HG03354 (cell line): Measurements from ENCODE around the gene COL5A2.

Experiments used
- ATAC-seq: cut with Tn5 transposase; IDR thresholded peaks from one replicate; pipeline ENCODE4 v1.9.1; 2021; ENCODE audit warnings: mild to moderate bottlenecking; ENCODE audit not compliant: unreplicated experiment, poor library complexity, severe bottlenecking

The COL5A2 gene

DNA sequence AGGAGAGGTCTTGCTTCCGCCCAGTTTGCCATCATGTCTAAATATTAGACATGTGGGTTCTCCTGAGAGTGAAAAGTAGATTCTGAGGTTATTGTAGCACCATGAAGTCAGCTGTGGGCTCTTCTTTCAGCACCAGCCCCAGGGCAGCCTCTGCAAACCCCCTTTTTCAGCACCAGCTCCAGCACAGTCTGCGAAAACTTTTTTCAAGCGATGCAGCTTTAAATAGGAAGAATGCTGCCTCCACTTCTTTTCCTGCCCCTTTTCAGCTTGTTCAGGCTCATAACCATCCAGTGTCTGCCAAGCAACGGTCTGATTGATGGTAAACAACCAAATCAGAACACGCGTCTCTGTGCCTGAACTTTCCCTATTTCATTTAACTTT lies at the start of gene COL5A2:
Gene COL5A2 (minus strand): TSS at position 192 of the 381 bp plus-strand sequence. CDS start 157 bp downstream, at position 35.
- no peak for ATAC-seq

DNA sequence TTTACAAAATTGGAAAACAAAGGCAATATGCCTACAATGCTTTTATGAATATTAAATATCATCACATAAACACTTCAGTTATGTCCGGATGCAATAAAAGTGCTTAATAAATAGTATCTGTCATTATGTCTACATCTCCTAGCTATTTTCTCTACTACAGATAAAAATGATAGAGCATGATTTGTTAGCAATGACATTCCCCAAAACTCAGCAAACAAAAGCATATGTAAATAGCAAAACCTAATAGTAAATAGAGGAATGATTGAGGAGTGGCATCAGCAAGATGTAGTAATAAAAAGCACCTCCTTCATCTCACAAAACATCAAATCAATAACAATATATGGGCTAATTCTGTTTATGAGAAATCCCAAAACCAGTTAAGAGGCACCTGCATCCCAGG lies 46.5 kb upstream of the COL5A2 start:
- ATAC-seq: no peak

DNA sequence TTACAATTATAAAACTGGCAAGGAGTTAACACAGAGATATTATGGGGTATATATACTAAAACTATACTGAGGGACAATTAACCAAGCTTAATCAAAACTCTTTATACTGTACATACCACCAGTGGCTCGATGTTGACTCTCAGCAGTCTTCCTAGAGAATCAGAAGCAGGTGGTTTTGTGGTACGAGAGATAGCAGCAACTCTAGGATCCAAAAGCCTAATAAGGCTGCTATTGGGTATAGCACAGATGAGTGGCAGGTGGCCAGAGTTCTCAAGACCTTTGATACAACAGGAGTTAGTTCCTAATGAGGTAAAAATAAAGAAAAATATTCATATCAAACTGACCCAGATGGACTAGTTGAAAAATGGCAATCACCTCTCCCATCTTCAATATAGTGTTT lies 45.5 kb upstream of the COL5A2 start:
- ATAC-seq: no peak

DNA sequence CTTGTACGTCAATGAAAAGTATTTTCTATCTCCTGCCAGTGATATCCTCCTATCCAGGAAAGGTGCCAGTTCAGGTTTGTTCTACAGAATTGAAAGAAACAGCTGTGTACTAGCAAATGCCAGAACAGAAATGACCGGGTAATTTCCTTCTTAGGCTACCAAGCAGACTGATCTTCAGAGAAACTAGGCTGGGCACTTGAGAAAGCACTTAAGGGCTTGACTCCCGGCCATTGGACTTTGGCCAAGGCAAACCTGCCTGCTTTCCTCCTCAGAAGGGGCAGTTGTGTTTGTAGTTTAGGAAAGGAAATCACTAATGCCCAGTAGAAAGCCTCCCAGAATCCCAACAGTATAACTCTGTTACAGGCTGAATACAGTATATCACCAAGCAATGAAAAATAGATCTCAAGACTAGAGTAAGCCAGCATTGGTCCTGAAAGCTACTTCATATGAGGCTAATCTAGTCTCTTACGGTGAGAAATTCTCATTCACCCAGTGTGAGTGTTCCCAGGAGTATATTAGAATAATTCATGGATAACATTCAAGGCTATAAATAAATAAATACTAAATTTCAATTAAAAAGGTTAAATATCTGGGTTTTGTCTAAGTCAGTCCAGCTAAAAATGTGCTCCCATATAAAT lies 43.0 kb upstream of the COL5A2 start:
- ATAC-seq: no peak

DNA sequence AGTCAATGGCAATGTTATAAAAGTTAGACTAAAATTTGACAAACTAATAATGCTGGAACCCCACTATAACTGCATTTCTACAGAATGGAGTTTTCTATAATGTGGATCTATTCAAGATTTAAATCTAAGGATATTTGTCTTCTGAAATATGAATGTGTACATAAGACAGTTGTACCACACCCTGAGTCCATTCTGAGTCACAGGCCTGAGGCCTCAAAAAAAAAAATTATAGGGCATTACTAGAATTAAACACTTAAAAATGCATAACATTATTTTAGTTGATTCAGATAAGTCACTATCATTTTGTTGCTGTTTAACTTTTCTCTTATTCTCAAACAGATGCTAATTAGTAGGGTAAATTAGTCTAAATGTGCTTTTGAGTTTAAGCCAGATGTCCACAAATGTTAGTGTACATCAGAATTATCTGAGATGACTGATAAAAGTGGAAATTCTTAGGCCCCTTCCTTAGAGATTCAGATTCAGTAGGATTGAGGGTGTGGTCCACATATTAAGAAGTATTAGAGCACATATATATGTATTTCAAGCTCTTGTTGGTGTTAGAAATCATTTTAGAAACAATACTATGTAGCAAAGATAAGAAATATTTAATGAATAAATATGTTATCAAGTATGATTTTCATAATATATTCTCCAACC lies 42.4 kb upstream of the COL5A2 start:
- ATAC-seq: no peak

DNA sequence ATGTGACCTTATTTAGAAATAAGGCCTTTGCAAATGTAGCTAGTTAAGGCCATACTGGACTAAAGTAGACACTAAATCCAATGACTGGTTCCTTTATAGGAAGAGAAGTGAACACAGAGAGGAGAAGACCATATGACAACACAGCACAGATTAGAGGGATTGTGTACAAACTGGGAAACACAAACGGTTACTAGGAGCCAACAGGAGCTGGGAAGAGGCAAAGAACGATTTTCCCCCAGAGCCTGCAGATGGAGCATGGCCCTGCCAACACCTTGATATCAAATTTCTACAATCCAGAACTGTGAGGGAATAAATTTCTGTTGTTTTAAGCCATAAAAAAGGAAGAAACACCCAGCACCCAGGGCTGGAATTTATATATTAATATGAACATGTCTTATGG lies 38.7 kb upstream of the COL5A2 start:
- ATAC-seq: no peak

DNA sequence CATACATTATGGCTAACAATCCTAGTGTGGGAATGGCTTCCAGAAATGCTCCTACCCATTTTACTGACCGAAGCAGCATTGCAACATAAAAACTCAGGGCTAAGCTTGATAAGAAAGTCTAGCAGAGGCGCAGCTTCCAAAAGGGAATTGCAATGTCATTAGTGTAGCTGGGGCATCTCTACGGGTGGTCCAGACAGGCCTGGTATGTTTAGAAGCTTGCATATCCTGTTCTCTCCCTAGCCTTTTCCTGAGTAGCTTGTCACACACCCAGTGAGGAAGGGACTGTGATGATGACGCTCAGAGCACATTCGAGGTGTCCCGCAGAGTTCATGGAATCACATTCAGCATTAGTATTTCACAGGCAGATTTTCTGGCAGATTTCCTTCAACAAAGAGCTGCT lies 38.0 kb upstream of the COL5A2 start:
- no peak for ATAC-seq

DNA sequence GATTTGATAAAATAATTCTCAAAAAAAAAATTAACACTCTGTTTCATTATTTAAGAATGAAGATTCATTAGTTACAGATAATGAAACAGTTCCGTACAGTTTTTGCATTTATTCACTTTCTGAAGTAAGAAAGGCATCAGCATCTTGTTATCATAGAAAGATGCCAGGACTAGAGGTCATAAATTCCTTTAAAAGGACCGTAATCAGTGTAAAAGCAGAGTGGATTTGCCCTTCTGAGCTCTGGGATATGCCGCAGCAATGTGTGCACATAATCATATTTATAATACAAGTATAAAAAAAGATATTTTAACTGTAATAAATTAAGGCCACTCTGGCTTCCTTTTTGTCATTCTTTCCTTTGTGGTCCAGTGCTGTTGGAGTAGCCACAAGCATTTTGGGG lies 37.5 kb upstream of the COL5A2 start:
- ATAC-seq: no peak

DNA sequence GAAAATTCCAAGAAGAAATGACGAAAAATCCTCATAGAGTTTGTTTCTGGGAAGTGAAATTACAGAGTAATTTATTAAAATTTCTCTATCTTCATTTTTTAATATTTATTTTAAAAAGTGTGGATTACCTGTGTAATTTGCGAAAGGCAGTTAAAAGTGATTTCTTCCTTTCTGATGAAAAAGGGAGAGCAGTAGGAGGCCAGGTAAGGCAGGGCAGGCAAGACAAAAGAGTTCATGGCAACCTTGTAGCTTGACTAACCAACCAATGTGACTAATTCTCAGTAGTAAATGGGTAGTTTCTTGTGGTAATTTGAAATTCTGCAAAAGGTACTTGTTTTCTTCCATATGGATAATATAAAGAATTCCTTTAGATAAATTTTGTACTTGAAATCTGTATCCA lies 34.9 kb upstream of the COL5A2 start:
- ATAC-seq: no peak

DNA sequence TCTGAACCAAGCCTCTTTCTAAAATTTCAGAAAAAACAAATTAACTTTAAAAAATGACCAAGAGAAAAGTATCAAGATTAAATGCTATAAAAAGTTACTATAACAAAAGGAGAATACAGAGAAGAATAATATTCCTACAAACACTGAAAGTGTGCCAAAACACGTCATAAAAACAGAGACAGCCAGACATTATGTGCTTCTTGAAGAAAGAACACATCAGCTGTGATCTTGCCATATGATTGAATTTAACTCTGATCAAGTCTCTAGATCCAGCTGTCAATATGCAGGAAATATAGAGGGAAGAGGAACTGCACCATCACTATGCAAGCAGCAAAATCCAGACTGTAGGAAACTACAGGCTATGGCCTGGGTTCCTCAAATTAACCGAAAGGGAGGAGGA lies 33.7 kb upstream of the COL5A2 start:
- ATAC-seq: no peak

DNA sequence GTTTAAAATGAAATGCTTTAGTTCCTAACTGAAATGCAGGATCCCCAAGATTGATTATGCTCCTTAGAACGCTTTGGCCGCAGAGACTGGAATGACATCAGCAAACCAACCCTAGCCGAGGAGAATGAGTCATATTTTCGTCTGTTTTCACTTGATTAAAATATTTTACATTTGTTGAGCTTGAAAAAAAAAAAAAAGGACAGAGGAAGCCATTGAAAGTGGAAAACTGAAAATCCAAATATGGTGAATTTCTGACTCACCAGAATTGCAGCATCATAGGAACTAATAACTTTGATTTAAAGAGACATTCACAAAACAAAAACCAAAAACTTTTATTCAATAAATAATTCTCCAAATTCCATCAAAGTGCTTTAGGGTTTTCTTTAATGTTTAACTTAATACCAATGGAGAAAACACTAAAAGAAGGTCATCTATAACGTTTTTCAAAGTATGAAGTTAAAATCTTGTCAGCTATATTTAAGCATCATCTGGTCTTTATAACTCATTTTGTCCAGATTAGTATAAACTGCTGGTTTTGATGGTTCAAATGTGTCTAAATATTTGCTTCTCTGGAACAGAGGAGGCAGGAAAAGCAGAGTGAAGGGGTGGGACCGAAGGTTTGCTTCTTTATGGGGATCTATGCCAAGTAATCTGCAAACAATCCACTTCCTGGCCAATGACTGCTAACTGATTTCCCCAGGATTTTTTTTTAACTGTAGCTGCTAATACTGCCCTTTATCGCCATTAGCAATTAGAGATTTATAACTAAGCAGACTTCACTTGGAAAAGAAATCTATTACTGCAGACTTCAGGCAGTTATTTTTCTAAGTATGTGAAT lies 30.9 kb upstream of the COL5A2 start:
- no peak for ATAC-seq

DNA sequence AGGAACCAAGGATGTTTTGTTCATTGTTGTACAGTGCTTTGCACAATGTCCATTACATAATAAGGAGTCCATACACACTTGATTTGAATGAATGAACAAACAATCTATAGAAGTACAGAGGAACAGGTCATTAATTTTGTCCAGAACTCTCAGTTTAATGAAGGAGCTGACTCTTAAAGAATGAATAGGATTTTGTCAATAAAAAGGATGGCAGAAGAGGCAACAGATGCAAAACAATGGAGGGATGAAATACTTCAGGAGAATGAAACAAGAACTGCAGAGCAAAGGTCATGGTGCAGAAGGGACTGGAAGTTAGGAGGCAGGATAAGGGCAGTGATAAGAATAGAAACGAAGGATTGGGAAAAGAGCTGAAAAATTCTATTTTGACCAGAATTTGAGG lies 28.7 kb upstream of the COL5A2 start:
- ATAC-seq: no peak

DNA sequence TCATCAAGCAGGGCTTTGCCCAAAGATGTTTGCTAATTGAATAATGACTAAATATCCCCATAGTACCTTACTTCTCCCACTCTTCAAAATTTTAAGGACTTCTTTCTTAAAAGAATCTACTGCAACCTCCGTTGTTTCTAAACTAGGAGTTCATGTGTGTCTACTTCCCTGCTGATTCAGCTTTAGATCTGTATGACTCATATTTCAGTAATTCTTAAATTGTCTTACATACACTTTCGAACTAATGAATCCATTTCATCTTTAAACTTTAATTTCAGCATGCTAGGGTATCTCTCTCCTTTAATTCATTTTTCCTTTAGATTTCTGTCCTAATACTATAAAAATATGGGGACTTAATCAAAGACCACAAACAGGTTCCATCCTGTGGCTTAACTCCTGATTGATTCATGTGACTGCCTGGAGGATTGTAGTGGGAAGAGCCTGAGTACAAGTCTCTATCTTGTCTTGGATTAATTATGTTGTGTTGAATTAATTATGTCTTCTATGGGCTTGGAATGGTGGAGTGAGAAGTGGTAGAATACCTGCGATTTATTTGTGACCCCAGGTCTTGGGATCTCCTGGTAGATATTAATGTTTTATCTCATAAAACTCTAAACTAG lies 24.9 kb upstream of the COL5A2 start:
- ATAC-seq: no peak

DNA sequence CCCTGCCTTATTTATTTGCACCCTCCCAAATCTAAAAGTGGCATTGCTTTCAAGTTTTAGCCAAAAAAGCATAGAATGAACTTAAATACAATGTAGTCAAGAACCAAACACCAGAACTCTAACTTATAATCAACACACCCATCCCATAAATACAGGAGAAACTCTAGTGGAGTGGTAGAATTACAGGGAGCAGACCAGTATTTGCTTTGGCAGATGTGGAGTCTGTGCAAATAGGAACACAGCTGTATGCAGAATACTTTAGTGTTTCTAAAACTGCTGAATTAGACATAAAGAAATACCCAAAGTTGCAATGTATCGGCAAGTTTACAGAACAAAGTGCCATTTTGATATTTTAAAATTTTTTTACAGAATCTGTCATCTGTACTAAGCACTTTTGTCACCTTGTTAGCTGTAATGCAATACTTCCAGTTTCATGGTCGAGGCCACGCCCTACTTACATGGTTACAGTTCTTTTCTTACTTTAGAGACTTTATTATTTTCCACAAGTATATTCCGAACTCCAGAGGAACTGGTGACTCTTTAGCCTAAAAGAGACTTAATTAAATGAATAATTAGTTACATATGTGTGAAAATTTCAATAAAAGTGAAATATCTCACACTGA lies 23.7 kb upstream of the COL5A2 start:
- ATAC-seq: no peak

DNA sequence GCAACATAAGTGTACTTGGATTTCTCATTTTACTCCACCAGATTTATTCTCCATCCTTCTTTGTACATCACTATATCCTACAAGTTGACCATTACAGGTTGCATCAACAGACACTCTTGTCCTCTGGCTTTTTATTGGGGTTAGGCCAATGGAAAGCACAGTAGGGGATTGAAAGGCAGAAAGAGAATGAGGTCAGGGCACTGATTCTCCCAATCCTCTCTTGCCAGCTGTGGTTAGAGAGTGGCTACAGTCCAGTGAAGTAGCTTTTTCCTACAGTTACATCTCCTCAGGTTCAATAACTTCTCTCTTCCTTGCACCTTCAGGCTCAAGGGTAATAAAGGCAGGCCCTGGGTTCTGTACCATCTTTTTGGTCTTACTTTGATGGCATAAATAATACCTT lies 20.2 kb upstream of the COL5A2 start:
- no peak for ATAC-seq

DNA sequence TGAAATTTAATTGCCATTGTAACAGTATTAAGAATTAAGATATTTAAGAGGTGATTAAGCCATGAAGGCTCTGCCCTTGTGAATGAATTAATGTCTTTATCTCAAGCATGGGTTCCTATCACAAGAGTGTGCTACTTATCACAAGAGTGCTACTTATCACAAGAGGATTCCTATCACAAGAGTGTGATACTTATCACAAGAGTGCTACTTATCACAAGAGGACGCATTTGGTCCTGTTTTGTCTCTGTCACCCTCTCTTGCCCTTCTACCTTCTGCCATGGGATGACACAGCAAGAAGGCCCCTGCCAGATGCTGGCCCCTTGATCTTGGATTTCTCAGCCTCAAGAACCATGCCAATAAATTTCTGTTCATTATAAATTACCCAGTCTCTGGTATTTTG lies 13.2 kb upstream of the COL5A2 start:
- ATAC-seq: no peak

DNA sequence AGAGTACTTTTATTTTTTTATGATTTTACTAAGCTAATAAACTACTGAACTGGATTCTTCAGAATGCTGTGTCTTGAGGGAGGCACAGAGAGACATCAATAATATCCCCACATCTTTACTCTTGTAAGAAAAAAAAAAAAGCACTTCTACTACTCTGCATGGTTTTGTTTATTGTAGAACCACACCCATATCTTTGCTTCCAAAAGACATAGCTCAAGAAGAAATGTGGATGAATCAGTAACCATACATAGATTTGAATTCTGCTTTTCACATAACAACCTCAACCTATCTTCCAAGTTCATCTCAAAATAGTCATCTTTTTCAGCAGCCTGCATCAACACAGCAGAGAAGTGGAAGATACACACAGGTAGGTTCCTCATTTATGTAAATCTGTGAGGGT lies 12.2 kb upstream of the COL5A2 start:
- no peak for ATAC-seq

DNA sequence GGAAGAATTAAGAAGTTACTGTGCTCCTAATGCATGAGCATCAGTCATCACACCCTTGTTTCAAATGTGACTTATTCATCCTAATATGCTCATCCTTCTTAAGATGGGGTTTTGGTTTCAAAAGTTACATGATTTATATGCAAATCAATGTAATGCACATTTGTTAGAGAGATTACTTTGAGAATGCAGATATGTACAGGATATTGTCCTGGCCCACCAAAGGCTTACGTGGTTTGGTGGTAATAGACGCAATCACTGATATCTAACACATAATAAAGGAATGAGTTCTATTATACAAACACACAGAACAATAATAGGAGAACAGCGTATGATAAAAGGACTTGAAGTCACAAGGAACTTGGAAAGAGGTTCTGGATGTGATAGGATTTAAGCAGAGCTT lies 11.1 kb upstream of the COL5A2 start:
- no peak for ATAC-seq

DNA sequence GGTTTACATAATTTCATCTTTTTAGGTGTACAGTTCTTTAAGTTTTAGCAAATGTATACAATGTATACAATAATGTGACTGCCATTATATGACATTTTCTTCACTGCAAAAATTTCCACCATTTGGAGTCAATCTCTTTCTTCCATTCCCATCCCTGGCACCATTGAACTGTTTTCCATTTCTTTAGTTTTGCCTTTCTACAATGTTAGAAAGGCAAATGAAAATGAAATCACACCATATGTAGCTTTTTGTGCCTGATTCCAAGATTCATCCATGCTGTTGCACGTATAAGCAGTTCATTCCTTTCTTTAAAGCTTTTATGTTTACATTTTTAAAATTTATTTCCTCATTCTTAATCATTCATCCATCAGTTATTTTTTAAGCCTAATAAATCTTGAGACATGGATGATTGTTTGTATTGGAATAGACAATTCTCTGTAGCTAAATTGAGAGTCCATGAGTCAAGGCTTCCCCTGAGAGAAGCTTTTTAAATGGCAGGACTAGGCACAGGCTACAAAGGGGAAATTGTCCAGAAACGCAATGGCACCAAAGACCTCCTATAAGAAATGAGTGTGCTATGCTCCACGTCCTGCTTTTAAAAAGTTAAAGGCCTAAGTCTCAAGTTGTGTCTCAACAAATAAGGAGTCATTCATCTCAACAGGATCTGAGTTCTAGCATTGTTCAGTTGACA lies 8.7 kb upstream of the COL5A2 start:
- no peak for ATAC-seq

DNA sequence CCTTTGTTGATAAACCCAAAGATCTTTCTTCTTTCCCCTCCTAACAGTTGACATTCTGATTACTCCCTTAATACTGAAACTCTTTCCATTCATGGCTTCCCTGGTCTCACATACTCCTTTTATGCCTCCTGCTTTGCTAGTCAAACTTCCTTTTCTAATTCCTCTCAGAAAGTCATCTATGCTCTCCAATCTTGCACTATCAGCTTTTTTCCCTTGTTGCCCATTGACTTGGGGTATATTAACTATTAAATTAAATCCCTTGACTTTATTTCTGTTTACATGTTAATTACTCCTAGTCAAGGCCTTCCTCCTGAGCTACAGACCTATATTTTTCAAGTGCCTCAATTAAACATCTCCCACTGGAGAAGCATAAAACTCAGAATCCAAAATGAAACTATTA lies 3.6 kb upstream of the COL5A2 start:
- ATAC-seq: no peak
